Measurements from ENCODE around the gene LAMA4.

Gene LAMA4

GRCh38 chr6:112183271-112183671 is 71.1 kb downstream of the LAMA4 start:
- DNase-seq, result no peak

- no peak for DNase-seq
Measured at GRCh38 chr6:112181130-112181529, 73.2 kb downstream of the LAMA4 start.

- DNase-seq, result peak; percentile 26
Measured at GRCh38 chr6:112180095-112180820, 74.1 kb downstream of the LAMA4 start.

- no peak for DNase-seq
Measured at GRCh38 chr6:112179631-112180030, 74.7 kb downstream of the LAMA4 start.

- no peak for DNase-seq
Measured at GRCh38 chr6:112178846-112179245, 75.5 kb downstream of the LAMA4 start.

GRCh38 chr6:112177092-112177491 is 77.3 kb downstream of the LAMA4 start:
- DNase-seq, result no peak

GRCh38 chr6:112176175-112176574 is 78.2 kb downstream of the LAMA4 start:
- no peak for DNase-seq

GRCh38 chr6:112173221-112173804 is 81.1 kb downstream of the LAMA4 start:
- DNase-seq, result no peak

GRCh38 chr6:112172540-112172939 is 81.8 kb downstream of the LAMA4 start:
- DNase-seq, result no peak

- no peak for DNase-seq
Measured at GRCh38 chr6:112169541-112169940, 84.8 kb downstream of the LAMA4 start.

- DNase-seq, result peak; percentile 81
Measured at GRCh38 chr6:112163295-112164257, 90.8 kb downstream of the LAMA4 start.

GRCh38 chr6:112160745-112161144 is 93.6 kb downstream of the LAMA4 start:
- DNase-seq, result no peak

- no peak for DNase-seq
Measured at GRCh38 chr6:112156668-112157067, 97.7 kb downstream of the LAMA4 start.

GRCh38 chr6:112155886-112156285 is 98.5 kb downstream of the LAMA4 start:
- no peak for DNase-seq

GRCh38 chr6:112154711-112155110 is 99.7 kb downstream of the LAMA4 start:
- no peak for DNase-seq

GRCh38 chr6:112153926-112154607 is 100.3 kb downstream of the LAMA4 start:
- peak; percentile 16 for DNase-seq

GRCh38 chr6:112150363-112150762 is 104.0 kb downstream of the LAMA4 start:
- DNase-seq, result no peak

- DNase-seq, result no peak
Measured at GRCh38 chr6:112149719-112150263, 104.6 kb downstream of the LAMA4 start.

- DNase-seq, result no peak
Measured at GRCh38 chr6:112149236-112149635, 105.1 kb downstream of the LAMA4 start.

- DNase-seq, result no peak
Measured at GRCh38 chr6:112148103-112148502, 106.3 kb downstream of the LAMA4 start.

GRCh38 chr6:112145080-112145573 is 109.2 kb downstream of the LAMA4 start:
- no peak for DNase-seq

GRCh38 chr6:112144145-112144926 is 110.0 kb downstream of the LAMA4 start:
- no peak for DNase-seq

Data from retina (tissue), 1 donor.